A375 (cell line): ENCODE measurements around the gene LRTM1. TPM values are rescaled to one million over a fixed set of nuclear protein-coding genes. Genes with fewer than 3 reads are reported as not detected.

Experiments
- total RNA-seq: library from RNA; depleted of rRNA; stranded (reverse); fragments of >200 nt; shearing (Covaris generic); gene quantifications from 2 replicates; pipeline ENCODE4 v1.2.3, GENCODE V29; 2014; rRNA removed

Gene LRTM1
- not detected in 2 replicates for total RNA-seq

DNA sequence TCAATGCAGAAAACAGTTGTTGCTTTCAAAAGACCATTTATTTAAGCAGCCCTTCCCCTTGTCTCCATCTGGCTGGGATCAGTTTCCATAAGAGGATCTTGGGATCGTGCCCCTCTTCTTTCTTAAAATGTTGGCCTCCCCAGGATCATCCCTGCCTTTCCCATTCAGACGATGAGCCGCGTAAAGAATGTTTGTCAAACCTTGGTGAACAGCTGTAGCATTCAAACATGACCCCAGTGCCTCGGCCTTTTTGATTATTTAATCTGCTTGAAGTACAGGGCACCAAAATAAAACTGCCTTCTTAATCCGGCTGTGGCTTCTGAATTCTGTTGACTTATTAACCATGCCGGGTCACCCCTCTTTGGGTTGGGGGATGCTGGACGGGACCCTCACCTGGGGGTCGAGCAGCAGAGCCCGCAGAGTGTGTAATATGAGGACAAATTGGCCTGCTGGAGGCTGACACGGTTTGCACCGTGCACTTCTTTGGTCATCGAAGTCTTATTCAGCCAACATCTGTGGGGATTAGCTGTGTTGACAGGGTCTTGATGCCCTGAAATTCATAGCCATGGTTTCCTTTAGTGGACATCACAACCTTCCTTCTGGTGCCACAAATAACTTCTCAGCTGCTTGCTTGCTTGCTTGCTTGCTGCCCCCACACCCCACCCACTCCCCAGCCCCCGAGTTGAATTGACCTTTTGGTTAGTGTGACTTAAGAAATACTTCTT, at the start of gene LRTM1:
Gene LRTM1, minus strand, starts transcription at position 14 of the 725 bp plus-strand sequence. CDS start 148 bp downstream, outside the sequence.

